C4-2B (cell line): ENCODE measurements around the gene PORCN.
A peak's percentile ranks its signal among the peaks of the same experiment; 100 is the strongest.

Source experiments
- H3K27ac ChIP-seq: fragments of 450-650 bp; 2 replicates; pipeline ENCODE4 v1.5.1; 2017
- ZFX ChIP-seq: fragments of 450-650 bp; IDR thresholded peaks from 2 replicates; pipeline ENCODE4 v1.6.1; 2017
- TF ChIP-seq, protein P1 (sequence below): fragments of 450-650 bp; conservative IDR thresholded peaks from 2 replicates; pipeline ENCODE4 v1.5.1; 2017; ENCODE audit warnings: mild to moderate bottlenecking

Gene PORCN

DNA sequence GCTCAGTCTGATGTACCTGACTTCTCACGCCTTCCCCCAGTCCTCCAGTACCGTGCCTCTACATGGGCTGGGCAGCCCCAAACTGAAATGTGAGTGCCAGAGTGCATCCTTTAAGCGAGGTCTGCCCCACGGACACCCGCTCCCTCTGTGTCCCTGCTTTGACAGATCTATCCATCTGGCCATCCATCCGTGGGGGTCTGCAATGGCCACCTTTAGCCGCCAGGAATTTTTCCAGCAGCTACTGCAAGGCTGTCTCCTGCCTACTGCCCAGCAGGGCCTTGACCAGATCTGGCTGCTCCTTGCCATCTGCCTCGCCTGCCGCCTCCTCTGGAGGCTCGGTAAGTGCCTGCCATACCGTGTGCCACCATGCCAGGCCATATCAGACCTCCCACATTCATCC is 827 bp downstream of the PORCN start:
- H3K27ac ChIP-seq, result peak overlapping the region; percentile 67; the same call in 1 of the 2 replicates
- no peak for TF ChIP-seq ZFX
- TF ChIP-seq, protein P1, sequence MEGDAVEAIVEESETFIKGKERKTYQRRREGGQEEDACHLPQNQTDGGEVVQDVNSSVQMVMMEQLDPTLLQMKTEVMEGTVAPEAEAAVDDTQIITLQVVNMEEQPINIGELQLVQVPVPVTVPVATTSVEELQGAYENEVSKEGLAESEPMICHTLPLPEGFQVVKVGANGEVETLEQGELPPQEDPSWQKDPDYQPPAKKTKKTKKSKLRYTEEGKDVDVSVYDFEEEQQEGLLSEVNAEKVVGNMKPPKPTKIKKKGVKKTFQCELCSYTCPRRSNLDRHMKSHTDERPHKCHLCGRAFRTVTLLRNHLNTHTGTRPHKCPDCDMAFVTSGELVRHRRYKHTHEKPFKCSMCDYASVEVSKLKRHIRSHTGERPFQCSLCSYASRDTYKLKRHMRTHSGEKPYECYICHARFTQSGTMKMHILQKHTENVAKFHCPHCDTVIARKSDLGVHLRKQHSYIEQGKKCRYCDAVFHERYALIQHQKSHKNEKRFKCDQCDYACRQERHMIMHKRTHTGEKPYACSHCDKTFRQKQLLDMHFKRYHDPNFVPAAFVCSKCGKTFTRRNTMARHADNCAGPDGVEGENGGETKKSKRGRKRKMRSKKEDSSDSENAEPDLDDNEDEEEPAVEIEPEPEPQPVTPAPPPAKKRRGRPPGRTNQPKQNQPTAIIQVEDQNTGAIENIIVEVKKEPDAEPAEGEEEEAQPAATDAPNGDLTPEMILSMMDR, result no peak

DNA sequence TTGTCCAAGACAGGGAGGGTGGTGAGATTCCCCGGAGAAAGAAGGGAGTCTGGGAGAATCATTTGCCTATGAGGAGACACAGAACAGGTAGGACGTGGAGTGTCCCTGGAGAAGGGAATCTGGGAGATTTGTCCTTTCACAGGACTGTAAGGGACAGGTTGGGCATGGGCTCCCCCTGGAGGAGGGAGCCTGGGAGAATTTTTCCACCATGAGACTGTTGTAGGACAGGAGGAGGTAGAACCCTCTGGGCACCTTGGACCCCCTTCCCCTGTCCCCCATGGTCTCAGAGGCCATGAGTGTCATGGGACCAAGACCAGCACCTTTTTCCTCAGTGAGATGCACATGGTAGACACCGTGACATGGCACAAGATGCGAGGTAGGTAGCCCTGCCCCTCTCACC is 2.8 kb downstream of the PORCN start:
- no peak overlapping the region for H3K27ac ChIP-seq
- TF ChIP-seq, protein P1, result peak; percentile 45
- no peak for TF ChIP-seq ZFX

DNA sequence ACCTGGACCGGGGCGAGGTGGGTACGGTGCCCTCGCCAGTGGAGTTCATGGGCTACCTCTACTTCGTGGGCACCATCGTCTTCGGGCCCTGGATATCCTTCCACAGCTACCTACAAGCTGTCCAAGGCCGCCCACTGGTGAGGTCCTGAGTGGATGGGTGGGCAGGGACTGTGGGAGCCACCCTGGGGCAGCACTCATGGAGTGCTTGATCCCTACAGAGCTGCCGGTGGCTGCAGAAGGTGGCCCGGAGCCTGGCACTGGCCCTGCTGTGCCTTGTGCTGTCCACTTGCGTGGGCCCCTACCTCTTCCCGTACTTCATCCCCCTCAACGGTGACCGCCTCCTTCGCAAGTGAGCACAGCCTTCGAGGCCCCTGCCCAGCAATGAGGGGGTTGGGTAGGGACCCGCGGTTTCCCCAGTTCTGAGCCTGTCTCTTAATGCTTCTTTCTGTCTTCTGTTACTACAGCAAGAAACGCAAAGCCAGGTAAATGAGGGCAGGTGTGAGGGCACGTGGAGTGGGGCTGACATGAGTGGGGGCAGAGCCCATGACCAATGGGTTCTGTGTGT is 3.7 kb downstream of the PORCN start:
- H3K27ac ChIP-seq, result no peak overlapping the region
- no peak for TF ChIP-seq ZFX
- TF ChIP-seq, protein P1, result no peak

DNA sequence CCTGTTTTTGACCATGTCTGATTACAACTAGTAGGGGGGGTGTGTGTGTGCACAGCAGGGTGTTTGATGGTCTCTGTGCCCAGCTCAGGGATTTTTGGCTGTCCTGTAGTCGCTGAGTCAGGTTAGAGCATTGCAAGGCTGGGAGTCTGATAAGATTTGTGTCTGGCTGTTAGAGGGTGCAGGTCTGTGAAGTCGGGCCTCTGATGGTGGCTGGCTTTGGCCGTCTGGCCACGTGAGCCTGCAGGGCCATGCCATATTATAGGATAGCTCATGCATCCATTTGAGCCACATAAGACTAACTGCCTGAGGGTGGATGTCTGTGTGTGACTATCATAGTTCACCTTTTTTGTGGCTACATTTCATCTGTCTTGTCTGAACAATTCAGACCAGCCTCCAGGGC is 4.9 kb downstream of the PORCN start:
- H3K27ac ChIP-seq, result no peak overlapping the region
- TF ChIP-seq ZFX, result no peak
- TF ChIP-seq, protein P1, result no peak

DNA sequence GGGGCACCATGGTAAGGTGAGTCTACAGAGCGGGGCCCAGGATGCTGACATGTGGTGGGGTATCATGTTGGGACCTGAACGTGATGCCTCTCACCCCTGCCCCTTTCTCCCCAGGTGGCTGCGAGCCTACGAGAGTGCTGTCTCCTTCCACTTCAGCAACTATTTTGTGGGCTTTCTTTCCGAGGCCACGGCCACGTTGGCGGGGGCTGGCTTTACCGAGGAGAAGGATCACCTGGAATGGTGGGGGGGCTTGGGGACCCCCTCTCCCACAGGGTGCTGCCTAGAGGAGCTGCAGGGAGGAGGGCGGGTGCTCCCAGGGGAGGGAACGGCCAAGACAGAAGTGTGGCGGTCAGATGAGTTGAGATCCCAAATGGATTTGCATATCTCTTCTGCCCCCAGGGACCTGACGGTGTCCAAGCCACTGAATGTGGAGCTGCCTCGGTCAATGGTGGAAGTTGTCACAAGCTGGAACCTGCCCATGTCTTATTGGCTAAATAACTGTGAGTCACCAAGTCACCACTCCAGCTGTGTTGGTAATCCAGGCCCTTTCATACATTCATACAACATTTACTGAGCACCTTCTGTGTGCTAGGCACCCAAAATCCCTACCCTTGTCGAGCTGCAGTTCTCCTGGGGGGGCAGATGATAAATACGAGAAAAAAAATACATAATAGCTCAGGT is 5.5 kb downstream of the PORCN start:
- no peak overlapping the region for H3K27ac ChIP-seq
- TF ChIP-seq ZFX, result no peak
- TF ChIP-seq, protein P1, result no peak

DNA sequence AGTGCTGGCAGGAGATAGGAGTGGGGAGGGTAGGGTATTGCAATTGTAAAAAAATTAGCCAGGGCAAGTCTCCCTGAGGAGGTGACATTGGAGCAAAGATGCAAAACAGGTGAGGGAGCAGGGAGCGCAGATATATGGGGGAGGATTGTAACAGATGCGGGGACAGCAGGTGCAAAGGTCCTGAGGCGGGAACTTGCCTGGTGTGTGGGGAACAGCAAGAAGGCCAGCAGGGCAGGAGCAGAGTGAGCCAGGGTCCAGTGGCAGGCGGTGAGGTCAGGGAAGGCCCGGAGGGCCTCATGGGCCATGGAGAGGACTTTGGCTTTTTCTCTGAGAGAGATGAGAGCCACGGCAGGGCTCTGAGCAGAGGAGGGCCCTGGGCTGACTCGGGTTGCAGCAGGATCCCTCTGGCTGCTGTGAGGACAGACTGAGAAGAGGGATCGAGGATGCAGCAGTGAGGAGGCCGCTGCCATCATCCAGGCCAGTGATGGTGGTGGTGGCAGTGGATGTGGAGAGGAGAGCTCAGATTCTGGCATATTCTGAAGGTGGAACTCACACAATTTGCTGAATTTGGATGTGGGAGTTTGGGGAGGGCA is 6.2 kb downstream of the PORCN start:
- no peak for TF ChIP-seq ZFX
- TF ChIP-seq, protein P1, result no peak
- H3K27ac ChIP-seq, result no peak overlapping the region

DNA sequence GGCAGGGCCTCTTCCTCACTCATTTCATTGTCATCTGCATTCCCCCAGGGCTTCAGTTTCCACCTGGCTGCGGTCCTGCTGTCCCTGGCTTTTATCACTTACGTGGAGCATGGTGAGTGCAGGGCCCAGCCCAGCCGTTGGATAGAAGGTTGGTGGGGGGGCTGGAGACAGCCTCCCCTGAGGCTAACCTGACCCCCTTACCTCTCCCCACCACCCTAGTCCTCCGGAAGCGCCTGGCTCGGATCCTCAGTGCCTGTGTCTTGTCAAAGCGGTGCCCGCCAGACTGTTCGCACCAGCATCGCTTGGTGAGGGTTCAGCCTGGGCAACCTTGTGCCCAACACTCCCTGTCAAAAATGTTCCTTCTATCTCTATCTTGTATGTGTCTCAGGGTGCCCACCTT is 7.0 kb downstream of the PORCN start:
- no peak overlapping the region for H3K27ac ChIP-seq
- no peak for TF ChIP-seq ZFX
- TF ChIP-seq, protein P1, result no peak
